Heart left ventricle (tissue), 13 donors: Measurements from ENCODE around the gene PPP6C.
"Not testable (repeated sequence)": the region's sequence is repeated elsewhere in the genome, so short reads cannot be mapped to it uniquely, and the experiment has no call there.

Experiments used
- CTCF ChIP-seq, 12 donors: fragments of 200-600 bp; sonication (generic) in 4 of 12; IDR thresholded peaks; one replicate each; pipeline versions ENCODE4 v1.5.0 to v1.8.0; 2018 to 2022; ENCODE audit warnings: antibody characterized with exemption in 12 of 12, mild to moderate bottlenecking in 5 of 12
- POLR2A ChIP-seq, 2 donors: fragments of 450-650 bp; IDR thresholded peaks; one replicate each; pipeline ENCODE4 v1.6.1; 2017; ENCODE audit warnings: antibody characterized with exemption in 2 of 2, mild to moderate bottlenecking in 2 of 2, moderate library complexity in 2 of 2
- donor health status: ischemic (EF 13 %, LVEDD 7.1; RV severe dilation, severe dysfunction).
- donor health status: DM: no; HTN: yes; CAD: no.
- donor health status: DM: no; HTN: no; CAD: no.
- donor health status: ischemic (EF 25% LVEDD 6.9; RV normal size, moderate dysfunction).
- donor health status: ischemic (EF 25% LVEDD 5.7; RV mildly dilated, moderate dysfunction).
- donor health status: ischemic (EF 35%, LVEDD 5.7; RV mildly dilated, moderate dysfunction).
- donor health status: nonischemic (EF 11% LVEDD 7.7; RV severe dilation, severe dysfunction).
- donor health status: DM: yes; HTN: yes; CAD: no.
- donor health status: PGD.
- donor health status: ischemic (EF 29% LVEDD 5.4; RV normal size, mild dysfunction).
- donor health status: nonischemic (EF 23%, LVEDD 6.1; RV moderate dilation, normal function).

GRCh38 chr9:125114503-125114902 lies 75.1 kb downstream of the PPP6C start:
- not testable (repeated sequence) for TF ChIP-seq CTCF, POLR2A (IDR thresholded peaks at IDR 0.05)
